Endodermal cell (in vitro differentiated cells): Measurements from ENCODE around the gene EGFLAM. TPM values are rescaled to one million over a fixed set of nuclear protein-coding genes. Genes with fewer than 3 reads are reported as not detected.

Experiments
- DNase-seq: peaks from one replicate; pipeline ENCODE4 v3.0.0-alpha.2; 2017
- H3K27ac ChIP-seq: 2 replicates; pipeline ENCODE4 v1.5.1; 2013; ENCODE audit warnings: mild to moderate bottlenecking, low read depth, low read length, moderate library complexity
- H3K27me3 ChIP-seq: 2 replicates; pipeline ENCODE4 v1.6.1; 2013; ENCODE audit warnings: mild to moderate bottlenecking, low read length, moderate library complexity; ENCODE audit not compliant: insufficient read depth, control insufficient read depth, poor library complexity, severe bottlenecking
- H3K36me3 ChIP-seq: 2 replicates; pipeline ENCODE4 v1.7.0; 2013; ENCODE audit warnings: mild to moderate bottlenecking, low read length, moderate library complexity; ENCODE audit not compliant: control insufficient read depth, insufficient read depth
- H3K4me1 ChIP-seq: one replicate; pipeline ENCODE4 v1.7.0; 2013; ENCODE audit warnings: low read length; ENCODE audit not compliant: control insufficient read depth, insufficient read depth
- H3K4me3 ChIP-seq: 2 replicates; pipeline ENCODE4 v1.5.1; 2013; ENCODE audit warnings: mild to moderate bottlenecking, low read length, moderate library complexity
- H3K9ac ChIP-seq: 2 replicates; pipeline ENCODE4 v1.6.1; 2013; ENCODE audit warnings: mild to moderate bottlenecking, low read length, moderate library complexity; ENCODE audit not compliant: poor library complexity, severe bottlenecking; ENCODE audit errors: extremely low read depth
- H3K9me3 ChIP-seq: 2 replicates; pipeline ENCODE4 v1.6.1; 2013; ENCODE audit warnings: mild to moderate bottlenecking, low read length, moderate library complexity; ENCODE audit not compliant: control insufficient read depth
- H3K27ac Mint-ChIP-seq: 2 replicates; pipeline ENCODE4 v1.8.0; 2020; ENCODE audit warnings: mixed read lengths
- H3K27me3 Mint-ChIP-seq: 2 replicates; pipeline ENCODE4 v1.8.0; 2021; ENCODE audit warnings: mild to moderate bottlenecking, mixed read lengths; ENCODE audit not compliant: insufficient read depth
- H3K36me3 Mint-ChIP-seq: 2 replicates; pipeline ENCODE4 v1.8.0; 2020; ENCODE audit warnings: low read depth, mixed read lengths
- H3K4me1 Mint-ChIP-seq: 2 replicates; pipeline ENCODE4 v1.8.0; 2020; ENCODE audit warnings: mixed read lengths
- H3K4me3 Mint-ChIP-seq: 2 replicates; pipeline ENCODE4 v1.8.0; 2020; ENCODE audit warnings: mild to moderate bottlenecking, moderate library complexity, mixed read lengths
- H3K9me3 Mint-ChIP-seq: 2 replicates; pipeline ENCODE4 v1.8.0; 2020; ENCODE audit warnings: mild to moderate bottlenecking, mixed read lengths
- WGBS, 2 experiments: methylation state at CpG; one replicate each; pipeline versions ENCODE4 v1.1.5 to v1.1.7; 2013; ENCODE audit warnings: missing lambda C conversion rate in 2 of 2, mixed read lengths in 1 of 2; ENCODE audit not compliant: insufficient coverage in 1 of 2, insufficient read length in 1 of 2; 5-methylcytosine and 5-hydroxymethylcytosine counted together
- total RNA-seq, 2 donors: library from RNA; stranded (reverse); fragmentation: NEBNext Ultra II Directional in 1 of 2; extraction: Animal tissue kit (Norgen Biotek cat#: 25700) in 1 of 2; gene quantifications; 2 replicates in 1 of 2; 3 replicates in 1 of 2; pipeline ENCODE4 v1.2.1, GENCODE V29; 2021
- TF ChIP-seq, protein P1 (sequence below): fragments of 200-600 bp; sonication (generic); conservative IDR thresholded peaks from 2 replicates; pipeline ENCODE4 v1.5.0; 2021; ENCODE audit warnings: antibody characterized with exemption, mild to moderate bottlenecking

The EGFLAM gene
- total RNA-seq, 2 donors from 2014 or later = 4.4 to 8.8 TPM

DNA sequence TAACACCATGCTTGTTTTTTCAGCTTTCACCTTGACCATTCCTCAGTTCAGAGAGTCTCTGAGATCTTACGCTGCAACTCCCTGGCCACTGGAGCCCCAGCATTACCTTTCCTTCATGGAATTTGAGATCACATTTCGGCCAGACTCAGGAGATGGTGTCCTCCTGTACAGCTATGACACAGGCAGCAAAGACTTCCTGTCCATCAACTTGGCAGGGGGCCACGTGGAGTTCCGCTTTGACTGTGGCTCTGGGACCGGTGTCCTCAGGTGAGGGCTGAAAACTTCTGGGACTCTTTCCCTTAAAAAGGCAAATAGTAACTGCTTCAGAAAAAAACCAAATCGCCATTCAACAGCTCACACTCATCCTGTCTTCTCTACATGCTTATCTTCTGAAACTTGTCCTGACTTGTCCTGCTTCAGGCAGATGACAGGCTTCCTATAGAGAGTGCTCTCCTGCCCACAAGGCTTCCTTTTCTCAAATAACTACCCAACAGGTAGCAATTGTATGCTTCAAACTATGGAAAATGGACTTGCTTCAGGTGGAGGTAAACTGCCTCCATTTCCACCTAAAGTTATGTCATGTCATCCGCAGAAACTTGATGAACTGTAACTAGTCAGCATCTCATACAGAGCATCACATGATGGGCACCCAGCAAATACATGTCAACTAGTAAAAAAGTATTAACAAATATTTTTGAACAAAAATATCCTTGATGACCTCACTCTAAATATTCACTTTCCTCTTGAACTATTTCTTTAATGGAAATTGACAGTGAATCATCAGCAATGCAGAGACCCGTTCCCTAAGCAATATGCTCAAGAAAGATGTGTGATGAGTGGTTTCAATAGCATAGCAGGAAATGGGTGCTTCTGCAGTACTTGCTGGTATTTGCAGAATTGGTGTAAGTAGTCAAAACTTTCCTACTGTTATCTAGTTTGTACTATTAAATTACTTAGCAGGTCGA, 168.9 kb downstream of the EGFLAM start:
- Histone ChIP-seq H3K36me3 (no peaks in the 10 kb centered on the region), H3K9ac (no peak overlapping the region), H3K27me3 (peaks cover 73% of the 10 kb centered on the region), H3K27ac (no peak overlapping the region), H3K4me3 (no peak overlapping the region), H3K4me1 (no peaks in the 10 kb centered on the region), H3K9me3 (no peaks in the 10 kb centered on the region)
- no peak for DNase-seq
- peaks cover 42% of the 10 kb centered on the region for H3K4me1 Mint-ChIP-seq
- no peak overlapping the region for H3K4me3 Mint-ChIP-seq
- H3K9me3 Mint-ChIP-seq = no peaks in the 10 kb centered on the region
- no peak overlapping the region for H3K27ac Mint-ChIP-seq
- 90 to 95% methylated on average over 8 to 9 of the region's 9 CpGs for WGBS, 2 experiments
- H3K27me3 Mint-ChIP-seq = peaks cover 95% of the 10 kb centered on the region
- TF ChIP-seq, protein P1, sequence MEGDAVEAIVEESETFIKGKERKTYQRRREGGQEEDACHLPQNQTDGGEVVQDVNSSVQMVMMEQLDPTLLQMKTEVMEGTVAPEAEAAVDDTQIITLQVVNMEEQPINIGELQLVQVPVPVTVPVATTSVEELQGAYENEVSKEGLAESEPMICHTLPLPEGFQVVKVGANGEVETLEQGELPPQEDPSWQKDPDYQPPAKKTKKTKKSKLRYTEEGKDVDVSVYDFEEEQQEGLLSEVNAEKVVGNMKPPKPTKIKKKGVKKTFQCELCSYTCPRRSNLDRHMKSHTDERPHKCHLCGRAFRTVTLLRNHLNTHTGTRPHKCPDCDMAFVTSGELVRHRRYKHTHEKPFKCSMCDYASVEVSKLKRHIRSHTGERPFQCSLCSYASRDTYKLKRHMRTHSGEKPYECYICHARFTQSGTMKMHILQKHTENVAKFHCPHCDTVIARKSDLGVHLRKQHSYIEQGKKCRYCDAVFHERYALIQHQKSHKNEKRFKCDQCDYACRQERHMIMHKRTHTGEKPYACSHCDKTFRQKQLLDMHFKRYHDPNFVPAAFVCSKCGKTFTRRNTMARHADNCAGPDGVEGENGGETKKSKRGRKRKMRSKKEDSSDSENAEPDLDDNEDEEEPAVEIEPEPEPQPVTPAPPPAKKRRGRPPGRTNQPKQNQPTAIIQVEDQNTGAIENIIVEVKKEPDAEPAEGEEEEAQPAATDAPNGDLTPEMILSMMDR = no peak
- H3K36me3 Mint-ChIP-seq = peaks cover 2% of the 10 kb centered on the region

DNA sequence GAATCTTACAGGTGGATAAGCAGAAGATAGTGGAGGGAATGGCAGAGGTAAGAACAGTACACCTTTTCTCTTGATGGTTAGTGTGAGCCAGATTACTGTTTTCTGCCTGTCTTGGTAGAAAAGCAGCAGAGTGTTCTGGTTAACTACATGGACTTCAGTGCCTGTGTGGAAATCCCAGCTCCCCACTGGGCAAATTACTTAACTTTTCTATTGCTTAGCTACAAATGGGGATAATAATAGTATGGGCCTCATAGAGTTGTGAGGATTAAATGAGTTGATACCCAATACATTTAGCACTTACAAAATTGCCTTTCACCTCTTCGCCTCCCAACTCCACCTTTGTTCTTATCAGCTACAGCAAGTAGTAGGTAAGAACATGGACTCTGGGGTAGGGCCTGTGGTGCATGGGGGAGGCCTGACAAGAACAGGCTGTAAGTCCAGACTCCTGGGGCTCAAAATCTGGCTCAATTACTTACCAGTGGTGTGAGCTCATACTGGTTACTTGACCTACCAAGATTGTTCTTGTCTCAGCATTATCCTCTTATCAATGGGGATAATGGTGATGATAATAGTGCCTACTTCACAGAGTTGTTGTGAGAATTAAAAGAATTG, 173.0 kb downstream of the EGFLAM start:
- Histone ChIP-seq H3K4me3 (no peak overlapping the region), H3K4me1 (no peaks in the 10 kb centered on the region), H3K9ac (no peak overlapping the region), H3K27me3 (peaks cover 90% of the 10 kb centered on the region), H3K9me3 (no peaks in the 10 kb centered on the region), H3K27ac (no peak overlapping the region), H3K36me3 (no peaks in the 10 kb centered on the region)
- Mint-ChIP-seq H3K36me3 (peaks cover 7% of the 10 kb centered on the region), H3K4me1 (peaks cover 34% of the 10 kb centered on the region), H3K9me3 (no peaks in the 10 kb centered on the region), H3K27me3 (peaks cover 98% of the 10 kb centered on the region), H3K27ac (no peak overlapping the region), H3K4me3 (no peak overlapping the region)
- WGBS, 2 experiments = 86% methylated on average over 1 of the region's 1 CpG; no CpG with 5 or more reads in 1 of the 2 experiments
- DNase-seq = peak; percentile 56
- TF ChIP-seq, protein P1 = no peak

DNA sequence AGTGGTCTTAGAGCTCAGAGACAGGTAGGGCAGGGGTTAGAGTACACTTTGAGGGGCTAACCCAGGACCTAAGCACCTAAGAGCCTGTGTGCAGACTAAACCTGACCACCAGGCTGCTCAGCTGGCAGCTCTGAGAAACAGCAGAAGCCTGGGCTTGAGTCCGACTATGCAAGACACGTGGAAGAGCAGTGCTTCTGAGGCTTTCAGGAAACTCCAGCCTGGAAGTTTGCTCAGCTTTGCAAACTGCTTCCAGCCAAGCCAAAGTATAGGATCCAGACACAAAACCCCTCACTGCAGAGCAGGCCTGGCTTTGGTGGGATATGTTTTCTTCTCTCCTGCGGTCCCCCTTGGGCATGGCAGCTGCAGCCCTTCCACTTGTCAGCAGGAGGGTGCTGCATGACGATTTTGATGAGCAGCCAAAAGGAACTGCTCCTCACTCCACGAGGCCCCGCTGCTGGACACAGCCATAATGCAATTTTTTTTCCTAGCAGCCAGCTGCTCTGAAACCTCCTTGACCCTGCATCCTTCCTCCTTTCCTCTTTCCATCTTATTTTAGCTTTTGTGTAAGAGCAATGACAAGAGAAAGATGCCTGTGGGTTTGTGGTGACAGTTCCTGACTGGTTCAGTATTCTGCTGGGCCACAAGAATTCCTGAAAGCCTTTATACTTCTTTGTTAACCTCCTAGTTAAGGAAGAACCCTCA, 175.0 kb downstream of the EGFLAM start:
- Mint-ChIP-seq H3K27ac (no peak overlapping the region), H3K27me3 (peaks cover 97% of the 10 kb centered on the region), H3K9me3 (no peaks in the 10 kb centered on the region), H3K4me3 (no peak overlapping the region), H3K4me1 (peaks cover 18% of the 10 kb centered on the region), H3K36me3 (peaks cover 9% of the 10 kb centered on the region)
- Histone ChIP-seq H3K9me3 (no peaks in the 10 kb centered on the region), H3K4me3 (no peak overlapping the region), H3K27me3 (peaks cover 82% of the 10 kb centered on the region), H3K4me1 (no peaks in the 10 kb centered on the region), H3K27ac (peak overlapping the region; percentile 12), H3K36me3 (no peaks in the 10 kb centered on the region), H3K9ac (no peak overlapping the region)
- no peak for DNase-seq
- 84 to 87% methylated on average over 3 to 6 of the region's 6 CpGs for WGBS, 2 experiments
- TF ChIP-seq, protein P1 = peak; percentile 20
